ENCODE results near the gene LHFPL6.

- no peak for TF ChIP-seq CTCF (IDR thresholded peaks at IDR 0.05)
- no peak for TF ChIP-seq POLR2AphosphoS5 (IDR thresholded peaks at IDR 0.05; ENCODE audit: insufficient read depth in 1 of 2, low read depth in 1 of 2)
- no peak for TF ChIP-seq POLR2A (IDR thresholded peaks at IDR 0.05)
These were observed 109.0 kb downstream of the LHFPL6 start for GRCh38 chr13:39494006-39494405.

All from vagina (tissue), 2 donors.